GM12864 (cell line): ENCODE data around the gene AMER1.

ENCODE experiments used
- DNase-seq: peaks from one replicate; pipeline ENCODE4 v3.0.0-alpha.2; 2011; ENCODE audit warnings: low read depth
- H3K4me3 ChIP-seq: 2 replicates; pipeline ENCODE4 v1.5.1; 2011; ENCODE audit warnings: mild to moderate bottlenecking, low read depth, low read length, control low read depth
- TF ChIP-seq, protein P1 (sequence below): IDR thresholded peaks from 2 replicates; pipeline ENCODE4 v1.5.1; 2011; ENCODE audit warnings: low read depth, mild to moderate bottlenecking, moderate library complexity, low read length, control low read depth, inconsistent platforms; ENCODE audit errors: missing control alignments

Gene AMER1

DNA sequence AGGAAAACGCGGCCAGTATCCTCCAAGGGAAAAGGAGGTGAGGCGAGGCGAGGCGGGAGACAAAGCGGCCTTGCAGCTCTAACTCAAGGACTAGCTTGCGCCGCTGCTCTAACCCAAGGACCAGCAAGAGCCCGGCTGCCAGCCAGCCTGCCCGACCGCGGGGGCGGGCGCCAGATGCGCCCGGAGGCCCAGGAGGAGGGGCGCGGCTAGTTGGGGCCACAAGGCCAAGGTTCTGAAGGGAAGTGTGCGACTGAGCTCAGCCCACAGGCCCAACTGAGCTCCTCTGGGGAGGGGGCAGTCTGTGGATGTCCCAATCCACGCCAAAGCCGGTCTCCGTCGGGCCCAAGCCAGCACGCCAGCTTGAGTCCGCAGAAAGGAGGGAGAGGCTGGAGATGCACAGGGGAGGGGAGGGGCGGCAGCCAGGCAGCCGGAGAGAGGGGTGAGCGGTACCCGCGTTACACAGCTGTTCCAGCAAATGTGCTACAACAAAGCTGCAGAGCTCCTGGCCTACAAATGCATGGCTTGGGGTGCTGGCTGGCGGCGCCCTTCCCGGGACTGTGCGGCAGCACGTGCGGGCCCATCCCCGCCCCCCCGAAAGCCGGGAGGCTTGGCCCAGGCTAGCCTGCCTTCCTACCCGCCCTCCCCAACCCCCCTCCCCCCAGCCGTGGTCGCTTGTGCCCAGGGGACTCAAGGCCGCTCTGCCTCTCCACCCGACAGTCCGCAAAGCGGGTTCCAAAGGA lies 637 bp downstream of the AMER1 start:
- TF ChIP-seq, protein P1, sequence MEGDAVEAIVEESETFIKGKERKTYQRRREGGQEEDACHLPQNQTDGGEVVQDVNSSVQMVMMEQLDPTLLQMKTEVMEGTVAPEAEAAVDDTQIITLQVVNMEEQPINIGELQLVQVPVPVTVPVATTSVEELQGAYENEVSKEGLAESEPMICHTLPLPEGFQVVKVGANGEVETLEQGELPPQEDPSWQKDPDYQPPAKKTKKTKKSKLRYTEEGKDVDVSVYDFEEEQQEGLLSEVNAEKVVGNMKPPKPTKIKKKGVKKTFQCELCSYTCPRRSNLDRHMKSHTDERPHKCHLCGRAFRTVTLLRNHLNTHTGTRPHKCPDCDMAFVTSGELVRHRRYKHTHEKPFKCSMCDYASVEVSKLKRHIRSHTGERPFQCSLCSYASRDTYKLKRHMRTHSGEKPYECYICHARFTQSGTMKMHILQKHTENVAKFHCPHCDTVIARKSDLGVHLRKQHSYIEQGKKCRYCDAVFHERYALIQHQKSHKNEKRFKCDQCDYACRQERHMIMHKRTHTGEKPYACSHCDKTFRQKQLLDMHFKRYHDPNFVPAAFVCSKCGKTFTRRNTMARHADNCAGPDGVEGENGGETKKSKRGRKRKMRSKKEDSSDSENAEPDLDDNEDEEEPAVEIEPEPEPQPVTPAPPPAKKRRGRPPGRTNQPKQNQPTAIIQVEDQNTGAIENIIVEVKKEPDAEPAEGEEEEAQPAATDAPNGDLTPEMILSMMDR: no peak
- peak overlapping the region; percentile 53 for H3K4me3 ChIP-seq
- DNase-seq: no peak

DNA sequence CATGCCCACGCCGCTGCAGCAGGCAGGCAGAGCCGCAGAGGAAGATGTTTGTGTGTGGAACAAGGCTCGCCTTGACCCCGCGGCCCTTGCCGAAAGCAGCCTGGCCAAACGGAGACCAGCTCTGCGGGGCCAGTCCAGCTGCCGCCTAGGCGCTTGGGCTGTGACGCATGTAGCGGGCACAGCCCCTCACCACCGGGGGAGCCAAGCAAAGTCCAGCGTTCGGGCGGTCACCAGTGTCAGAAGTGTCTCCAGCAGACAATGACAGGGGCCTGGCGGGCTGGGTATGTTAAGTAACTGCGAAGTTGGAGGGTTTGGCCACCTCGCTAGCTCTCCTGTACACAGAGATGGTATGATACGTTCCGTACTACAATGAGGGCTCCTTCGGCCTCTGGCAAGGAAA lies 1.3 kb downstream of the AMER1 start:
- TF ChIP-seq, protein P1: no peak
- DNase-seq: no peak
- peak overlapping the region; percentile 53 for H3K4me3 ChIP-seq

DNA sequence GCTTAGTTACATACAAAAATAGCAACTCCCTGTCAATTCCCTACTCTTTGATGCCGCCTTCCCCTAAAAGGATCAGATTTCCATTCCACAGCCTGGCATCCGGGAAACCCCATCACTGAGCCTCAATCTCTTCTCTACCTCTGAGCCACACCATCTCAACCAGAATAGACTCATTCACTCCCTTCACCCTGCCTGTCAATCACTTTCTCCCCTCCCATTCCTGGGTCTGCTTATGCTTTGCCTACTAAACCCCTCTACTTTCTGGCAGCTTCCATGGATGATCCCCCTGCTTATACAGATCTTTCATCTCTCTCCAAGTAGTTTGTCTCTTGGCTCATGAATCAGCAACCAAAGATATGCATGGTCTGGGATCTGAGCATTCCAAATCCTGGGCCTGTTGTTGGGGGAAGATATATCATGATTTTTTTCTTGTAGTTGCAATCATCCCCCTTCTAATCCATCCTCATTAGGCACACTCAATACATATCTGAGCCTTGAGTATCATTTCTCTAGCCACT lies 2.6 kb downstream of the AMER1 start:
- no peak for DNase-seq
- no peak overlapping the region for H3K4me3 ChIP-seq
- TF ChIP-seq, protein P1: no peak

DNA sequence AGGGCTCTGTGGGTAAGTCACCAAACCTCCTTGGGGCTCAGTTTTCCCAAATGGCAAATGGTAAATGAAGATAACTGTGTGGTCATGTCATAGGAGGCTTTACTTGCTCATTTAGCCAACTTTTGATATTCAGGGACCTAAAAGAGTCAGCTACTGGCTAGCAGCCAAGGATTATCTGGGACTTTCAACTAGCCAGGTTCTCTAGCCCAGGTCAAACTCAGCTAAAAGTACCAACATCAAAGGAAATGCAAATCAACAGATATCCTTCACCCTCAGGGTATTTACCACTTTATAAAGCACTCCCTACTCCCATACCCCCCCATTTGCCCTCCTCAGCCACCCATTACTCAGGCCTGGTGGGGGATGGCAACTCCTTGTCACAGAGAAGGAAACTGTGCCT lies 7.5 kb downstream of the AMER1 start:
- no peak overlapping the region for H3K4me3 ChIP-seq
- TF ChIP-seq, protein P1: no peak
- DNase-seq: no peak

DNA sequence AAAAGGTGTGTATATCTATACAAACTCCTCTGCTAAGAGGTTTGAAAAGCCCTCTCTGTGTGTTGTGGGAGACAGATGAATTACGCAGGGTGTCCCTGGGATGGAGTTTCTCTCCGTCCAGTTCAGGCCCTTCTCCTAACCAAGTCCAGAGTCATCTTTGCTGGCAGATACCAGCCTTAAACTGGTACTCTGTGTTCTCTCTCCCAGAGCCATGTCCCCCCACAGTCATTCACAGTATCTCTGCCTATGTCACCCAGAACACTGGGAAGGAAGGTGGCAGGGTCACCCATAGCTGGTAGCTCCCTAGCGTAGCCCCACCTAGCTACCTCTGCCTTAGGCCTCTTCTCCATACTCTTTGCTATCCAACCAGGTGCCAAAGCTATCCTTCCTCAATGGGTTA lies 8.9 kb downstream of the AMER1 start:
- DNase-seq: no peak
- TF ChIP-seq, protein P1: no peak
- no peak overlapping the region for H3K4me3 ChIP-seq

DNA sequence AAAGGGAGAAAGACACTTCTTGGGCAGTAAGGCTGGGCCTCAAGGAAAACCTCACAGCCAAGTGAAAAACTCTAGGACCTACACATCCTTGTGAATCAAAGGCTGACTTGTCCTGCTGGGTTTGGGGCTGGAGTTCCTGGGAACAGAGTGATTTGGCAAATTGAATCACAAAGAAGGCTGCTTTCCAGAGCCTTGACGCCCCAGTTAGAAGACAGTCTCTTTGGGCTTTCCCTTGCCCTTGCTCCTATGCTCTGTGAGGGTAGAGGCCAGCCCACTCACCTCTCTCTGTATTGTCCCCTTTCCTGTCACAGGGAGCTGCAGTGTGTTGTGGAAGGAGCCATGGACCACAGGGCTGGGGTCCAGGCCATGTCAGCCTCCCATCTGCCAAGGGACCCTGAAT lies 9.6 kb downstream of the AMER1 start:
- TF ChIP-seq, protein P1: no peak
- H3K4me3 ChIP-seq: no peak overlapping the region
- DNase-seq: no peak

DNA sequence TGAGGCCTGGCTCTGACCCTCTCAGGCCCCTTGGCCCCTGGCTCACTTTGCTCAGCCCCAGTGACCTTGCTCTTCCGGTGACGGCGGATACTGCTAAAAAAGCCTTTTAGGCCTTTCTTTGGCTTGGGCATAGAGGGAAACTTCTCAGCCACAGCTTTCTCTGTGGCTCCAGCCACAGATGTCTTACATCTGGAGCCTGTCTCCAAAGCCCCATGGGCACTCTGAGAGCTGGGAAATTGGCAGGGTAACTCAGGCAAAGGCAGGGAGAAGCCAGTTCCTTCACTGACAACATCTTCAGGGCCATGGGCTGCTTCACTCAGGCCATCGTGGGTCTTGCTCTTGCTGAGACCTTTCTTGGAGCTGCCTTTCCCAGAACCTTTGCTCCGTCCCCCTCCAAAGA lies 12.8 kb downstream of the AMER1 start:
- H3K4me3 ChIP-seq: no peak overlapping the region
- DNase-seq: no peak
- TF ChIP-seq, protein P1: no peak
